ENCODE data around the gene EFHB.

GRCh38 chr3:19899264-19899663, 34.8 kb downstream of the EFHB start:
- no peak for TF ChIP-seq CTCF (IDR thresholded peaks at IDR 0.05)
- no peak for TF ChIP-seq POLR2A (IDR thresholded peaks at IDR 0.05)

Measured in Peyer's patch (tissue), 4 donors.